ENCODE results near the gene TAS2R39. TPM values are rescaled to one million over a fixed set of nuclear protein-coding genes. Genes with fewer than 3 reads are reported as not detected.

Gene TAS2R39
- total RNA-seq, 2 experiments from 2014 or later: not detected

- ATAC-seq (no peak), DNase-seq (no peak)
- Mint-ChIP-seq H3K4me1 (ENCODE audit: low read depth) (no peaks in the 10 kb centered on the region), H3K9me3 (no peaks in the 10 kb centered on the region), H3K36me3 (ENCODE audit: low read depth) (no peaks in the 10 kb centered on the region), H3K27ac (no peak within 1 kb of the TSS), H3K27me3 (peaks cover 6% of the 10 kb centered on the region), H3K4me3 (no peak within 1 kb of the TSS)
- intact Hi-C loops (cut with micrococcal nuclease): no loop called here
- no peak for TF ChIP-seq CTCF (IDR thresholded peaks at IDR 0.05)
- CTCF ChIA-PET: interaction anchor here (0.8 to 11.2 kb wide), 6 partner anchors 19 to 687 kb away, joined by 3 to 380 read pairs (median 4); no protein-coding TSS in a partner anchor
- POLR2A ChIA-PET: no interaction called here
Measured at GRCh38 chr7:143221737-143222136, 38.5 kb downstream of the TAS2R39 start, which contains the start of gene TAS2R40. Gene TAS2R40 (plus strand): TSS chr7:143222037. CDS start chr7:143222079, 42 bp downstream.

- intact Hi-C loops (cut with micrococcal nuclease): no loop called here
Measured at GRCh38 chr7:143222782-143223181, 39.6 kb downstream of the TAS2R39 start.

GRCh38 chr7:143223784-143224183 lies 40.6 kb downstream of the TAS2R39 start:
- CTCF ChIA-PET: interaction anchor here (0.8 to 11.2 kb wide), 5 partner anchors 9 to 221 kb away, joined by 3 to 380 read pairs (median 9); no protein-coding TSS in a partner anchor
- no peak overlapping the region for H3K27ac Mint-ChIP-seq

More at GRCh38 chr7:143222782-143223181, 39.6 kb downstream of the TAS2R39 start:
- Mint-ChIP-seq H3K27ac (no peak overlapping the region), H3K4me1 (ENCODE audit: low read depth) (no peaks in the 10 kb centered on the region), H3K9me3 (no peaks in the 10 kb centered on the region), H3K4me3 (no peak overlapping the region), H3K27me3 (peaks cover 6% of the 10 kb centered on the region), H3K36me3 (ENCODE audit: low read depth) (no peaks in the 10 kb centered on the region)
- ATAC-seq: no peak
- POLR2A ChIA-PET: no interaction called here
- CTCF ChIA-PET: interaction anchor here (1.4 to 11.2 kb wide), 5 partner anchors 8 to 220 kb away, joined by 3 to 380 read pairs (median 19); no protein-coding TSS in a partner anchor
- TF ChIP-seq CTCF (IDR thresholded peaks at IDR 0.05): no peak
- no peak for DNase-seq

GRCh38 chr7:143225047-143225446 lies 41.8 kb downstream of the TAS2R39 start:
- CTCF ChIA-PET: interaction anchor here (1.5 kb wide), 1 partner anchor 15 kb away, joined by 9 read pairs; no protein-coding TSS in a partner anchor
- ATAC-seq (no peak), DNase-seq (no peak)
- POLR2A ChIA-PET: no interaction called here
- H3K27me3 Mint-ChIP-seq: peaks cover 6% of the 10 kb centered on the region
- no peak for TF ChIP-seq CTCF (IDR thresholded peaks at IDR 0.05)
- no peaks in the 10 kb centered on the region for H3K36me3 Mint-ChIP-seq (ENCODE audit: low read depth)
- intact Hi-C loops (cut with micrococcal nuclease): no loop called here
- no peaks in the 10 kb centered on the region for H3K4me1 Mint-ChIP-seq (ENCODE audit: low read depth)
- H3K27ac Mint-ChIP-seq: no peak overlapping the region
- H3K9me3 Mint-ChIP-seq: no peaks in the 10 kb centered on the region
- no peak overlapping the region for H3K4me3 Mint-ChIP-seq

More at GRCh38 chr7:143223784-143224183, 40.6 kb downstream of the TAS2R39 start:
- intact Hi-C loops (cut with micrococcal nuclease): no loop called here
- TF ChIP-seq CTCF (IDR thresholded peaks at IDR 0.05): no peak
- POLR2A ChIA-PET: no interaction called here
- no peaks in the 10 kb centered on the region for H3K9me3 Mint-ChIP-seq
- DNase-seq (no peak), ATAC-seq (no peak)
- H3K4me3 Mint-ChIP-seq: no peak overlapping the region
- H3K4me1 Mint-ChIP-seq (ENCODE audit: low read depth): no peaks in the 10 kb centered on the region
- H3K27me3 Mint-ChIP-seq: peaks cover 6% of the 10 kb centered on the region
- no peaks in the 10 kb centered on the region for H3K36me3 Mint-ChIP-seq (ENCODE audit: low read depth)

GRCh38 chr7:143227806-143228205 lies 44.6 kb downstream of the TAS2R39 start:
- peaks cover under 1% of the 10 kb centered on the region for H3K27me3 Mint-ChIP-seq
- H3K36me3 Mint-ChIP-seq (ENCODE audit: low read depth): no peaks in the 10 kb centered on the region
- H3K27ac Mint-ChIP-seq: no peak overlapping the region
- no peaks in the 10 kb centered on the region for H3K4me1 Mint-ChIP-seq (ENCODE audit: low read depth)
- CTCF ChIA-PET: interaction anchor here (0.8 to 3.0 kb wide), 4 partner anchors 12 to 225 kb away, joined by 3 to 13 read pairs (median 3); no protein-coding TSS in a partner anchor
- no peak for TF ChIP-seq CTCF (IDR thresholded peaks at IDR 0.05)
- no peak for ATAC-seq
- no peak for DNase-seq
- H3K4me3 Mint-ChIP-seq: no peak overlapping the region
- POLR2A ChIA-PET: no interaction called here
- H3K9me3 Mint-ChIP-seq: no peaks in the 10 kb centered on the region
- intact Hi-C loops (cut with micrococcal nuclease): no loop called here

Data from activated CD8-positive, alpha-beta T cell treated with anti-CD3 and anti-CD28 coated beads for 36 hours (primary cell).